ENCODE results near the gene IRF2BP2.
A peak's percentile ranks its signal among the peaks of the same experiment; 100 is the strongest.

The IRF2BP2 gene

DNA sequence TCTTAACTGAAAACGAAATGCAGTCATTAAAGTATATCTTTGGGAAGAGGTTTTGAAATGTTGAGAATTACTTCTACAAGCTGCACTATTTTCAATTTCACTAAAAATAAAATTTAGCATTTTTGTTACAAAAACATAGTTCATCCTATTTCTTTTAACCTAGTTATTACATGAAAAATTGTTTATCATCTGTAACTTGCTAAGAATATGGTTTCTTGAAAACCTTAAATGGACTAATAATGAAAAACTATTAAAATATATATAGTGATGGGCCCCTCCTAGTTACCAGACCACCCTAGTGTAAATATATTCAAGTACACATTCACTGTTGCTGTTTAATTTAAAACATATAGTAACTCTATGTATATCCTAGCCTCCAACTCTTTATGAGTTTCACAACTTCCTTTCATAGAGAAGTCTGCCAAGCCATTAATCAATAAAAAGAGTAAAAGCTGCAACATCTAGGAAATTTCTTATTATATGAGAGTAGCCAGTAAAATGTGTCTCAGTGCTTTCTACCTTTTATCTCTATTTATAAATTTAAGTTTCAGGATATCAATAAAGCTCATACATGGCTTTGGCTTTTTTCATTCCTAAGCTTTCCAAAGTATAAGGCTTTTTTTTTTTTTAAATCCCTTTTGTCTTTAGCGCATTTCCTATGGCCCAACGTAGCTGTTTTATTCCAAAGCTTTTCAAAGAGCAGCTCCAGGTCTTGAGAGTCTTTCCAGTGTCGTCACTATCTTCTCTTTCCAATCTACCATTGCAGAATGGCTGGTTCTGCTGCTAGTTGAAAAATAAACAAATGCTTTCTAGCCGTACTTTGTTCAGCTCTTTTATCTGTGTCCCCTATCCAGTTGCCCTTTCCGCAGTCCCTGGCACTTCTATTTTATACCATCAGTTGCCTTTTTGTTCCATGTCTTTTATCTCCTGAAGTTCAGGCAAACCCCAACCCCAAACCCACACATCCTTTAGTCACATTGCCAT, 6.5 kb downstream of the IRF2BP2 start:
- Histone ChIP-seq H3K36me3 (ENCODE audit: control insufficient read depth in 2 of 2, insufficient read depth in 1 of 2, low read length in 2 of 2) (peaks cover 15 to 41% of the 10 kb centered on the region in 2 experiments), H3K4me3 (ENCODE audit: low read depth, low read length) (peak overlapping the region; percentile 88), H3K27ac (ENCODE audit: extremely low read depth, low read depth, low read length) (peak overlapping the region; percentile 51), H3K9me3 (ENCODE audit: control insufficient read depth, insufficient read depth, low read depth, low read length) (no peaks in the 10 kb centered on the region), H3K4me1 (ENCODE audit: control insufficient read depth, insufficient read depth, low read length) (peaks cover 52% of the 10 kb centered on the region)
- ChIA-PET POLR2A (interaction anchor here (0.5 to 2.5 kb wide), 10 partner anchors 9 to 487 kb away, joined by 3 to 23 read pairs (median 5); no protein-coding TSS in a partner anchor), CTCF (interaction anchor here (0.6 to 3.6 kb wide), 16 partner anchors 12 to 726 kb away, joined by 3 to 46 read pairs (median 4); no protein-coding TSS in a partner anchor)
- TF ChIP-seq ZNF311 (tag by site-specific recombination; IDR thresholded peaks at IDR 0.05; ENCODE audit: borderline replicate concordance) (no peak), WT1 (tag by site-specific recombination; IDR thresholded peaks at IDR 0.05) (0 out of 2 replicates have a peak, but pooled peaks have one; percentile 10), ZNF777 (tag by site-specific recombination; IDR thresholded peaks at IDR 0.05; ENCODE audit: borderline replicate concordance) (no peak), KLF1 (tag by site-specific recombination; IDR thresholded peaks at IDR 0.05) (no peak), ZNF768 (tag by site-specific recombination; IDR thresholded peaks at IDR 0.05) (no peak), GFI1B (tag by site-specific recombination; IDR thresholded peaks at IDR 0.05) (no peak), TCF7L2 (IDR thresholded peaks at IDR 0.05; ENCODE audit: borderline replicate concordance, low read depth, low read length) (0 out of 2 replicates have a peak, but pooled peaks have one; percentile 5), ZNF174 (tag by site-specific recombination; IDR thresholded peaks at IDR 0.05) (no peak), HOXD13 (CRISPR knock-in tag; IDR thresholded peaks at IDR 0.05; ENCODE audit: borderline replicate concordance) (no peak), SP3 (tag by site-specific recombination; IDR thresholded peaks at IDR 0.05) (no peak), ZFP41 (tag by site-specific recombination; IDR thresholded peaks at IDR 0.05; ENCODE audit: borderline replicate concordance) (no peak), SCRT1 (tag by site-specific recombination; IDR thresholded peaks at IDR 0.05; ENCODE audit: borderline replicate concordance) (no peak), ZNF677 (tag by site-specific recombination; IDR thresholded peaks at IDR 0.05) (no peak), HOXA7 (CRISPR knock-in tag; IDR thresholded peaks at IDR 0.05; ENCODE audit: borderline replicate concordance) (no peak), YY2 (tag by site-specific recombination; IDR thresholded peaks at IDR 0.05) (no peak), ZFP69B (tag by site-specific recombination; IDR thresholded peaks at IDR 0.05) (0 out of 2 replicates have a peak, but pooled peaks have one; percentile 17), ZNF664 (tag by site-specific recombination; IDR thresholded peaks at IDR 0.05) (no peak), EGR2 (tag by site-specific recombination; IDR thresholded peaks at IDR 0.05; ENCODE audit: low read depth) (no peak)
- TF ChIP-seq, protein P1, sequence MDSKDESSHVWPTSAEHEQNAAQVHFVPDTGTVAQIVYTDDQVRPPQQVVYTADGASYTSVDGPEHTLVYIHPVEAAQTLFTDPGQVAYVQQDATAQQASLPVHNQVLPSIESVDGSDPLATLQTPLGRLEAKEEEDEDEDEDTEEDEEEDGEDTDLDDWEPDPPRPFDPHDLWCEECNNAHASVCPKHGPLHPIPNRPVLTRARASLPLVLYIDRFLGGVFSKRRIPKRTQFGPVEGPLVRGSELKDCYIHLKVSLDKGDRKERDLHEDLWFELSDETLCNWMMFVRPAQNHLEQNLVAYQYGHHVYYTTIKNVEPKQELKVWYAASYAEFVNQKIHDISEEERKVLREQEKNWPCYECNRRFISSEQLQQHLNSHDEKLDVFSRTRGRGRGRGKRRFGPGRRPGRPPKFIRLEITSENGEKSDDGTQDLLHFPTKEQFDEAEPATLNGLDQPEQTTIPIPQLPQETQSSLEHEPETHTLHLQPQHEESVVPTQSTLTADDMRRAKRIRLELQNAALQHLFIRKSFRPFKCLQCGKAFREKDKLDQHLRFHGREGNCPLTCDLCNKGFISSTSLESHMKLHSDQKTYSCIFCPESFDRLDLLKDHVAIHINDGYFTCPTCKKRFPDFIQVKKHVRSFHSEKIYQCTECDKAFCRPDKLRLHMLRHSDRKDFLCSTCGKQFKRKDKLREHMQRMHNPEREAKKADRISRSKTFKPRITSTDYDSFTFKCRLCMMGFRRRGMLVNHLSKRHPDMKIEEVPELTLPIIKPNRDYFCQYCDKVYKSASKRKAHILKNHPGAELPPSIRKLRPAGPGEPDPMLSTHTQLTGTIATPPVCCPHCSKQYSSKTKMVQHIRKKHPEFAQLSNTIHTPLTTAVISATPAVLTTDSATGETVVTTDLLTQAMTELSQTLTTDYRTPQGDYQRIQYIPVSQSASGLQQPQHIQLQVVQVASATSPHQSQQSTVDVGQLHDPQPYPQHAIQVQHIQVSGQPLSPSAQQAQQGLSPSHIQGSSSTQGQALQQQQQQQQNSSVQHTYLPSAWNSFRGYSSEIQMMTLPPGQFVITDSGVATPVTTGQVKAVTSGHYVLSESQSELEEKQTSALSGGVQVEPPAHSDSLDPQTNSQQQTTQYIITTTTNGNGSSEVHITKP (tag by site-specific recombination; IDR thresholded peaks at IDR 0.05): peak; percentile 90
- TF ChIP-seq, protein P2, sequence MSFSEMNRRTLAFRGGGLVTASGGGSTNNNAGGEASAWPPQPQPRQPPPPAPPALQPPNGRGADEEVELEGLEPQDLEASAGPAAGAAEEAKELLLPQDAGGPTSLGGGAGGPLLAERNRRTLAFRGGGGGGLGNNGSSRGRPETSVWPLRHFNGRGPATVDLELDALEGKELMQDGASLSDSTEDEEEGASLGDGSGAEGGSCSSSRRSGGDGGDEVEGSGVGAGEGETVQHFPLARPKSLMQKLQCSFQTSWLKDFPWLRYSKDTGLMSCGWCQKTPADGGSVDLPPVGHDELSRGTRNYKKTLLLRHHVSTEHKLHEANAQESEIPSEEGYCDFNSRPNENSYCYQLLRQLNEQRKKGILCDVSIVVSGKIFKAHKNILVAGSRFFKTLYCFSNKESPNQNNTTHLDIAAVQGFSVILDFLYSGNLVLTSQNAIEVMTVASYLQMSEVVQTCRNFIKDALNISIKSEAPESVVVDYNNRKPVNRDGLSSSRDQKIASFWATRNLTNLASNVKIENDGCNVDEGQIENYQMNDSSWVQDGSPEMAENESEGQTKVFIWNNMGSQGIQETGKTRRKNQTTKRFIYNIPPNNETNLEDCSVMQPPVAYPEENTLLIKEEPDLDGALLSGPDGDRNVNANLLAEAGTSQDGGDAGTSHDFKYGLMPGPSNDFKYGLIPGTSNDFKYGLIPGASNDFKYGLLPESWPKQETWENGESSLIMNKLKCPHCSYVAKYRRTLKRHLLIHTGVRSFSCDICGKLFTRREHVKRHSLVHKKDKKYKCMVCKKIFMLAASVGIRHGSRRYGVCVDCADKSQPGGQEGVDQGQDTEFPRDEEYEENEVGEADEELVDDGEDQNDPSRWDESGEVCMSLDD (tag by site-specific recombination; IDR thresholded peaks at IDR 0.05): no peak
- TF ChIP-seq, protein P3, sequence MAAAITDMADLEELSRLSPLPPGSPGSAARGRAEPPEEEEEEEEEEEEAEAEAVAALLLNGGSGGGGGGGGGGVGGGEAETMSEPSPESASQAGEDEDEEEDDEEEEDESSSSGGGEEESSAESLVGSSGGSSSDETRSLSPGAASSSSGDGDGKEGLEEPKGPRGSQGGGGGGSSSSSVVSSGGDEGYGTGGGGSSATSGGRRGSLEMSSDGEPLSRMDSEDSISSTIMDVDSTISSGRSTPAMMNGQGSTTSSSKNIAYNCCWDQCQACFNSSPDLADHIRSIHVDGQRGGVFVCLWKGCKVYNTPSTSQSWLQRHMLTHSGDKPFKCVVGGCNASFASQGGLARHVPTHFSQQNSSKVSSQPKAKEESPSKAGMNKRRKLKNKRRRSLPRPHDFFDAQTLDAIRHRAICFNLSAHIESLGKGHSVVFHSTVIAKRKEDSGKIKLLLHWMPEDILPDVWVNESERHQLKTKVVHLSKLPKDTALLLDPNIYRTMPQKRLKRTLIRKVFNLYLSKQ (tag by site-specific recombination; IDR thresholded peaks at IDR 0.05; ENCODE audit: borderline replicate concordance): no peak
- TF ChIP-seq, protein P4, sequence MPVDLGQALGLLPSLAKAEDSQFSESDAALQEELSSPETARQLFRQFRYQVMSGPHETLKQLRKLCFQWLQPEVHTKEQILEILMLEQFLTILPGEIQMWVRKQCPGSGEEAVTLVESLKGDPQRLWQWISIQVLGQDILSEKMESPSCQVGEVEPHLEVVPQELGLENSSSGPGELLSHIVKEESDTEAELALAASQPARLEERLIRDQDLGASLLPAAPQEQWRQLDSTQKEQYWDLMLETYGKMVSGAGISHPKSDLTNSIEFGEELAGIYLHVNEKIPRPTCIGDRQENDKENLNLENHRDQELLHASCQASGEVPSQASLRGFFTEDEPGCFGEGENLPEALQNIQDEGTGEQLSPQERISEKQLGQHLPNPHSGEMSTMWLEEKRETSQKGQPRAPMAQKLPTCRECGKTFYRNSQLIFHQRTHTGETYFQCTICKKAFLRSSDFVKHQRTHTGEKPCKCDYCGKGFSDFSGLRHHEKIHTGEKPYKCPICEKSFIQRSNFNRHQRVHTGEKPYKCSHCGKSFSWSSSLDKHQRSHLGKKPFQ (tag by site-specific recombination; IDR thresholded peaks at IDR 0.05): no peak
- TF ChIP-seq, protein P5, sequence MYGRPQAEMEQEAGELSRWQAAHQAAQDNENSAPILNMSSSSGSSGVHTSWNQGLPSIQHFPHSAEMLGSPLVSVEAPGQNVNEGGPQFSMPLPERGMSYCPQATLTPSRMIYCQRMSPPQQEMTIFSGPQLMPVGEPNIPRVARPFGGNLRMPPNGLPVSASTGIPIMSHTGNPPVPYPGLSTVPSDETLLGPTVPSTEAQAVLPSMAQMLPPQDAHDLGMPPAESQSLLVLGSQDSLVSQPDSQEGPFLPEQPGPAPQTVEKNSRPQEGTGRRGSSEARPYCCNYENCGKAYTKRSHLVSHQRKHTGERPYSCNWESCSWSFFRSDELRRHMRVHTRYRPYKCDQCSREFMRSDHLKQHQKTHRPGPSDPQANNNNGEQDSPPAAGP (tag by site-specific recombination; IDR thresholded peaks at IDR 0.05): no peak

All from HEK293 (cell line).